Sigmoid colon (tissue), 4 donors: ENCODE data around the gene CFAP46.

Experiments used
- EP300 ChIP-seq, 4 donors: sonication (generic); formaldehyde crosslinking; IDR thresholded peaks; one replicate each; pipeline ENCODE4 v1.6.1; 2017; ENCODE audit warnings: antibody characterized with exemption in 4 of 4
- POLR2A ChIP-seq, 2 donors: fragments of 450-650 bp; IDR thresholded peaks; one replicate each; pipeline ENCODE4 v1.6.1; 2016; ENCODE audit warnings: antibody characterized with exemption in 2 of 2, mild to moderate bottlenecking in 2 of 2, moderate library complexity in 2 of 2
- TF ChIP-seq, protein P1 (sequence below), 4 experiments: fragments of 450-650 bp in 3 of 4; fragments of 200-600 bp in 1 of 4; IDR thresholded peaks; one replicate each; pipeline ENCODE4 v1.5.1; 2016 to 2019; ENCODE audit warnings: antibody characterized with exemption in 4 of 4, mild to moderate bottlenecking in 3 of 4, moderate library complexity in 2 of 4

DNA sequence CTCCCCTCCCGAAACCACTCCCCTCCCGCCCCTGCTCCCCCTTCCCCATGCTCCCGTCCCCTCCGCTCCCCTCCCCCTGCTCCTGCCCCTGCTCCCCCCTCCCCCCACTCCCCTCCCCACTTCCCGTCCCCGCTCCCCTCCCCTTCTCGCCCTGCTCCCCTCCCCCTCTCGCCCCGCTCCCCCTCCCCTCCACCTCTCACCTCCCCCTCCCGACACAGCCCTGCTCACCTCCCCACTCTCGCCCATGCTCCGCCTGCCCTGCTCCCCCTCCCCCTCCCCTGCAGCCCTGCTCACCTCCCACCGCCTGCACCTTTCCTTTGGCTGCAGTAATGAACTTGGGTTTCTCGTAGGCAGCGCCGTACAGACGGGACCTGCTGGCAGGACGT, 106.5 kb downstream of the CFAP46 start:
- TF ChIP-seq, protein P1, sequence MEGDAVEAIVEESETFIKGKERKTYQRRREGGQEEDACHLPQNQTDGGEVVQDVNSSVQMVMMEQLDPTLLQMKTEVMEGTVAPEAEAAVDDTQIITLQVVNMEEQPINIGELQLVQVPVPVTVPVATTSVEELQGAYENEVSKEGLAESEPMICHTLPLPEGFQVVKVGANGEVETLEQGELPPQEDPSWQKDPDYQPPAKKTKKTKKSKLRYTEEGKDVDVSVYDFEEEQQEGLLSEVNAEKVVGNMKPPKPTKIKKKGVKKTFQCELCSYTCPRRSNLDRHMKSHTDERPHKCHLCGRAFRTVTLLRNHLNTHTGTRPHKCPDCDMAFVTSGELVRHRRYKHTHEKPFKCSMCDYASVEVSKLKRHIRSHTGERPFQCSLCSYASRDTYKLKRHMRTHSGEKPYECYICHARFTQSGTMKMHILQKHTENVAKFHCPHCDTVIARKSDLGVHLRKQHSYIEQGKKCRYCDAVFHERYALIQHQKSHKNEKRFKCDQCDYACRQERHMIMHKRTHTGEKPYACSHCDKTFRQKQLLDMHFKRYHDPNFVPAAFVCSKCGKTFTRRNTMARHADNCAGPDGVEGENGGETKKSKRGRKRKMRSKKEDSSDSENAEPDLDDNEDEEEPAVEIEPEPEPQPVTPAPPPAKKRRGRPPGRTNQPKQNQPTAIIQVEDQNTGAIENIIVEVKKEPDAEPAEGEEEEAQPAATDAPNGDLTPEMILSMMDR (IDR thresholded peaks at IDR 0.05) = no peak
- TF ChIP-seq POLR2A (IDR thresholded peaks at IDR 0.05) = no peak
- no peak for TF ChIP-seq EP300 (IDR thresholded peaks at IDR 0.05)
